Measurements from ENCODE around the gene CRKL. TPM values are rescaled to one million over a fixed set of nuclear protein-coding genes. Genes with fewer than 3 reads are reported as not detected.

Gene CRKL
- total and polyA plus RNA-seq, 2 of the 4 experiments (the other 2 are of a cell fraction) = 20.6 to 35.5 TPM

- H3K4ac ChIP-seq (ENCODE audit: low read depth, low read length) = no peak overlapping the region
- H4K5ac ChIP-seq (ENCODE audit: low read depth, low read length) = no peak overlapping the region
- no peak overlapping the region for H2BK15ac ChIP-seq (ENCODE audit: low read depth, low read length)
- H3K27ac ChIP-seq (ENCODE audit: insufficient read depth, low read length) = no peak overlapping the region
- no peaks in the 10 kb centered on the region for H3K36me3 ChIP-seq (ENCODE audit: control insufficient read depth, insufficient read depth, low read length)
- CTCF ChIA-PET = no interaction called here
- no peak overlapping the region for H2BK120ac ChIP-seq (ENCODE audit: low read depth, low read length)
- H2BK5ac ChIP-seq (ENCODE audit: low read depth, low read length, poor library complexity, severe bottlenecking) = no peak overlapping the region
- peaks cover 5% of the 10 kb centered on the region for H3K4me1 ChIP-seq (ENCODE audit: control insufficient read depth, insufficient read depth, low read length)
- H3K9ac ChIP-seq (ENCODE audit: low read depth, low read length) = no peak overlapping the region
- no peak overlapping the region for H3K56ac ChIP-seq (ENCODE audit: extremely low read depth, insufficient read depth, low read length)
- intact Hi-C loops (cut with micrococcal nuclease) = no loop called here
- no peak overlapping the region for H3K23ac ChIP-seq (ENCODE audit: low read depth, low read length)
- POLR2A ChIA-PET (ENCODE audit: unreplicated experiment) = no interaction called here
- no peak overlapping the region for H2AFZ ChIP-seq (replicated peaks; ENCODE audit: low read length, poor library complexity)
- no peak overlapping the region for H2BK20ac ChIP-seq (ENCODE audit: low read depth, low read length)
- H4K8ac ChIP-seq (ENCODE audit: low read depth in 2 of 2, low read length in 2 of 2) = no peak overlapping the region
- ATAC-seq (ENCODE audit: low read depth) (no peak), DNase-seq (no peak)
- H3K18ac ChIP-seq (ENCODE audit: low read depth, low read length) = no peak overlapping the region
- TF ChIP-seq RFX5 (IDR thresholded peaks at IDR 0.05; ENCODE audit: low read depth, low read length) (no peak), SMC3 (IDR thresholded peaks at IDR 0.05; ENCODE audit: low read depth, low read length) (no peak), MAZ (IDR thresholded peaks at IDR 0.05; ENCODE audit: borderline replicate concordance, low read depth, low read length) (no peak)
- in situ Hi-C loops (cut with MboI; ENCODE audit: low sequenced_read_pairs) = no loop called here
- peaks cover 19% of the 10 kb centered on the region; the same call in 1 of the 2 replicates for H3K9me1 ChIP-seq (ENCODE audit: insufficient read depth, low read length)
- no TSS peak for BruUV-seq (replicated peaks)
- no peak overlapping the region for H3K4me3 ChIP-seq (ENCODE audit: insufficient read depth, low read depth, low read length)
- peaks cover 5 to 13% of the 10 kb centered on the region in 2 experiments; a peak in 3 of 4 replicates for H3K79me1 ChIP-seq (ENCODE audit: low read depth in 1 of 2, low read length in 2 of 2)
- dilution Hi-C loops (cut with HindIII; ENCODE audit: low sequenced_read_pairs, unreplicated experiment) = no loop called here
- peaks cover 2% of the 10 kb centered on the region; the same call in 1 of the 2 replicates for H3K27me3 ChIP-seq (ENCODE audit: control insufficient read depth, insufficient read depth, low read length)
- no CpG with 5 or more reads among the region's 11 CpGs for WGBS, 2 experiments (ENCODE audit: extremely low coverage in 2 of 2, insufficient read length in 1 of 2)
- H3K4me2 ChIP-seq (ENCODE audit: low read depth, low read length) = no peak overlapping the region
- no peak overlapping the region for H2AK5ac ChIP-seq (ENCODE audit: low read depth, low read length)
- no peak overlapping the region for H3K14ac ChIP-seq (replicated peaks; ENCODE audit: low read depth, low read length)
- no peak overlapping the region for H4K91ac ChIP-seq (ENCODE audit: insufficient read depth, low read depth, low read length)
- no peak overlapping the region for H2AK9ac ChIP-seq (replicated peaks; ENCODE audit: low read depth, low read length, poor library complexity)
- H3K9me3 ChIP-seq (ENCODE audit: control insufficient read depth, insufficient read depth, low read length) = peaks cover 10% of the 10 kb centered on the region
- H4K20me1 ChIP-seq (ENCODE audit: insufficient read depth, low read length) = no peaks in the 10 kb centered on the region
Observed at GRCh38 chr22:20977019-20977418, 59.8 kb downstream of the CRKL start.

All from IMR-90 (cell line).